GM23248 (cell line): ENCODE measurements around the gene FRY.

ENCODE experiments used
- EZH2 ChIP-seq: fragments of 200-600 bp; sonication (generic); IDR thresholded peaks from 2 replicates; pipeline ENCODE4 v1.6.1; 2018; ENCODE audit warnings: antibody characterized with exemption, mild to moderate bottlenecking; ENCODE audit not compliant: insufficient read depth, poor library complexity, severe bottlenecking
- EZH2phosphoT487 ChIP-seq: fragments of 200-600 bp; sonication (generic); IDR thresholded peaks from 2 replicates; pipeline ENCODE4 v1.6.1; 2018; ENCODE audit warnings: antibody characterized with exemption, moderate library complexity, mild to moderate bottlenecking, low read depth; ENCODE audit not compliant: insufficient read depth

- TF ChIP-seq EZH2phosphoT487: no peak
- TF ChIP-seq EZH2: no peak
Measured at GRCh38 chr13:32016631-32017030, 14.9 kb upstream of the FRY start.
